HG03066 (cell line): ENCODE data around the gene PRCD.

Experiments used
- ATAC-seq: cut with Tn5 transposase; IDR thresholded peaks from one replicate; pipeline ENCODE4 v1.9.1; 2021; ENCODE audit warnings: low read depth; ENCODE audit not compliant: unreplicated experiment

Gene PRCD

DNA sequence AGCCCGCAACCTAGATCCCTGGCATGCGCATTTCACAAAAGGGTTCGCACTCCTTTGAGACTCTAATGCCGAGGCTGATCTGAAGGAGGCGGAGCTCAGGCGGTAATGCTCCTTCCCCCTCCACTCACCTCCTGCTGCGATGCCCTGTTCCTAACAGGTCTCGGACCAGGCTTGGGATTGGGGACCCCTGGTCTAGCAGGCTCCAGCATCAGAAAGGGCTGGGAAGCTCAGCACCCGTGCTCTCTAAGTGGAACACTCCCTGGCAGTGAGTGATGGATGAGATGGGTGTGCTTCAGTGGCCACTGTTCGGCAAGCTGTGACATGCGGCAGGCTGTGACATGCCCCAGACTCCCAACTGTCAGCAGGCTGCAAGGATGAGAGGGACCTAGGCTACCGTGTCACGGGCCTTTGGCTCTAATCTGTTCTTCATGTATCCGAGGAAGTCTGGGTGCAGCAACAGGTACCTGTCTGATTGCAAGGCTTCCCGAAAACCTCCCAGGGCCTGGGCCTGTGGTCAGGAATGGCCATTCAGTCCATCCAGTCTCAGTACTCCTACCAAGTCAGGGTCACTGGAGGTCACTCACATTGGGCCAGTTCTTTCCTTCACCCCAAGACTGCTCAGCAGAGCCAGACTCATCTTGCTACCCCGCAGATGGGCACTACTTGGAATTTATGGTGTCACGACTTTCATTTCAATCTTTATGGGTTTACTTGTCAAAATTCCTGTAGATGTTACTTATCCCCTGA is 47.1 kb downstream of the PRCD start:
- no peak for ATAC-seq

DNA sequence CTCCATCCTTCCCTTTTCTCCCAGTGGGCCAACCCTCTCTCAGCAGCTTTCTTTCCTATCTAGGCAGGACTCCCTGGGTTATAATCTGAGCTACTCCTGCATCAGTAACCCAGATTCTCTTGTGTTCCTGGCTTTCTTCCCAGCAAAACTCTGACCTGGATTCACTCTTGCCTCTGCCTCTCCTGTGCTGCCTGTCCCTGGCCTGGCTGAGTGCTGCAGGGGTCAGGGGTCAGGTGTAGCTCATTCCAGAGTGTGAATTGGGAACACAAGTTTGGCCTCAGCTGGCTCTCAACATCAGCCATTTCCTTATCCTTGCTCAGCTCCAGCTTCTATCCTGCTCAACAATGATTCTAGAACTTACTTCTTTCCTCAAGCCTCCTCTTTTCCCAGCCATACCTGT is 48.3 kb downstream of the PRCD start:
- ATAC-seq, result no peak

- no peak for ATAC-seq
Observed at GRCh38 chr17:76593384-76593826, 53.6 kb downstream of the PRCD start.

- ATAC-seq, result no peak
Observed at GRCh38 chr17:76593959-76594358, 54.1 kb downstream of the PRCD start.

DNA sequence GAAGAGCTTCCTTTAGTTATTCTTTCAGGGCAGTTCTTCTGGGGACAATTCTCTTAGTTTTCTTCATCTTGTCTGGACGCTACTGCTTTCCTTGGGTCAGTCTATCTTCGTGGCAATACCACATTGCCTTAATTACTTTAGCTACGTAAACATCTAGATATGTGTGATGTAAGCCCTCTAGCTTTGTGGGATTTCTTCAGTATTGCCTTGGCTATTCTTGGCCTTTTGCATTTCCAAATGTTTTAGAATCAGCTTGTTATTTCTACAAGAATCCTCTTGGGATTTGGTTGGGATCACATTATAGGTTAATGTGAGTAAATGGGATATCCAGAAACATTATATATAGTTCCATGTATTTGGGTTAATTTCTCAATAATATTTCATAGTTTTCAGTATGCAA is 54.8 kb downstream of the PRCD start:
- ATAC-seq, result no peak
